Panc1 (cell line): ENCODE results near the gene MRPL20. TPM values are rescaled to one million over a fixed set of nuclear protein-coding genes. Genes with fewer than 3 reads are reported as not detected.

Source experiments
- ATAC-seq: fragments of 200-7000 bp; cut with Tn5 transposase; 2 replicates; pipeline ENCODE4 v1.9.1; 2020; ENCODE audit warnings: mild to moderate bottlenecking, moderate library complexity
- BruUV-seq: library from RNA; stranded (reverse); fragments of 400-500 nt; replicated peaks from 2 replicates; lab custom pipeline; 2021; lab: Mats Ljungman, UMichigan
- CTCF ChIA-PET: fragments of 300-600 bp; sonication (Branson Sonifier 250); formaldehyde crosslinking; loops from one replicate; lab custom pipeline; 2022; ENCODE audit warnings: antibody characterized with exemption; lab: Charles Lee
- POLR2A ChIA-PET: fragments of 300-600 bp; sonication (Branson Sonifier 250); formaldehyde crosslinking; loops from one replicate; lab custom pipeline; 2022; ENCODE audit warnings: antibody characterized with exemption; lab: Charles Lee
- DNase-seq: peaks from one replicate; pipeline ENCODE4 v3.0.0-alpha.2; 2010; ENCODE audit warnings: low read depth, low spot score
- H3K27ac ChIP-seq: 2 replicates; pipeline ENCODE4 v1.5.1; 2011; ENCODE audit warnings: mild to moderate bottlenecking, low read length, inconsistent platforms
- H3K27me3 ChIP-seq: fragments of 200-500 bp; sonication (Bioruptor generic); 2 replicates; pipeline ENCODE4 v1.6.0; 2014; ENCODE audit warnings: low read length, inconsistent platforms; ENCODE audit not compliant: control insufficient read depth, insufficient read depth
- H3K36me3 ChIP-seq: fragments of 200-500 bp; sonication (Bioruptor generic); 2 replicates; pipeline ENCODE4 v1.5.1; 2014; ENCODE audit warnings: inconsistent platforms, mild to moderate bottlenecking, low read length, moderate library complexity; ENCODE audit not compliant: control insufficient read depth, insufficient read depth
- H3K4me1 ChIP-seq: 2 replicates; pipeline ENCODE4 v1.5.1; 2011; ENCODE audit warnings: inconsistent platforms, mild to moderate bottlenecking, low read length, moderate library complexity; ENCODE audit not compliant: control insufficient read depth, insufficient read depth
- H3K4me3 ChIP-seq, 2 experiments: 2 replicates each; pipeline ENCODE4 v1.5.1; 2011 to 2012; ENCODE audit warnings: low read depth in 2 of 2, low read length in 2 of 2, mild to moderate bottlenecking in 2 of 2, inconsistent platforms in 1 of 2, moderate library complexity in 1 of 2
- H3K9me3 ChIP-seq: fragments of 200-500 bp; sonication (Bioruptor generic); 2 replicates; pipeline ENCODE4 v1.5.1; 2014; ENCODE audit warnings: low read depth, mild to moderate bottlenecking, inconsistent platforms, low read length, moderate library complexity; ENCODE audit not compliant: control insufficient read depth, insufficient read depth
- CTCF ChIP-seq: fragments of 450-650 bp; IDR thresholded peaks from 2 replicates; pipeline ENCODE4 v1.5.1; 2017; ENCODE audit warnings: mild to moderate bottlenecking
- POLR2AphosphoS5 ChIP-seq: IDR thresholded peaks from 2 replicates; pipeline ENCODE4 v1.6.1; 2012; ENCODE audit warnings: mild to moderate bottlenecking, low read depth, low read length, moderate library complexity
- REST ChIP-seq, 2 experiments: IDR thresholded peaks; 2 replicates each; pipeline ENCODE4 v1.6.1; 2011 to 2012; ENCODE audit warnings: low read depth in 2 of 2, control low read depth in 1 of 2, low read length in 1 of 2, mild to moderate bottlenecking in 1 of 2, moderate library complexity in 1 of 2; ENCODE audit not compliant: insufficient read depth in 1 of 2
- SIN3A ChIP-seq: IDR thresholded peaks from 2 replicates; pipeline ENCODE4 v1.6.1; 2012; ENCODE audit warnings: low read depth, mild to moderate bottlenecking, low read length, moderate library complexity, borderline replicate concordance; ENCODE audit not compliant: insufficient read depth
- TCF7L2 ChIP-seq: IDR thresholded peaks from 2 replicates; pipeline ENCODE4 v1.6.1; 2011; ENCODE audit warnings: mild to moderate bottlenecking, low read depth, low read length, inconsistent platforms
- in situ Hi-C: cut with HindIII; loops from 2 replicates; pipeline ENCODE4 v1.10.0; 2016; ENCODE audit warnings: low sequenced_read_pairs, low pct_unique_long_range_greater_than_20kb
- intact Hi-C: fragments of 100-400 bp; cut with micrococcal nuclease; formaldehyde crosslinking; loops from one replicate; pipeline ENCODE4 v1.10.0; 2022; ENCODE audit not compliant: unreplicated experiment
- total RNA-seq: library from RNA; stranded (reverse); gene quantifications from one replicate; pipeline ENCODE4 v1.2.1, GENCODE V29; 2021; ENCODE audit not compliant: unreplicated experiment

Gene MRPL20
- total RNA-seq, 1 experiment from 2014 or later, result 196 TPM

GRCh38 chr1:1373815-1374588 is 33.1 kb downstream of the MRPL20 start:
- TSS peak; percentile 96 for BruUV-seq
- intact Hi-C loops, result no loop called here

More at GRCh38 chr1:1373815-1374588, 33.1 kb downstream of the MRPL20 start:
- CTCF ChIA-PET, result no interaction called here
- peaks cover 32% of the 10 kb centered on the region for H3K4me1 ChIP-seq
- peak overlapping the region; percentile 72 to 97 for H3K4me3 ChIP-seq
- no peak for DNase-seq
- H3K9me3 ChIP-seq, result no peaks in the 10 kb centered on the region
- POLR2A ChIA-PET, result interaction anchor here (0.5 kb wide), 1 partner anchor 14 kb away, joined by 8 read pairs; no protein-coding TSS in a partner anchor
- no peak for ATAC-seq
- TF ChIP-seq CTCF (no peak), TCF7L2 (no peak), SIN3A (no peak), REST (IDR thresholded peaks at IDR 0.05; ENCODE audit: insufficient read depth in 1 of 2, low read depth in 2 of 2, low read length in 1 of 2) (no peak), POLR2AphosphoS5 (no peak)
- H3K27ac ChIP-seq, result peak overlapping the region; percentile 90
- H3K27me3 ChIP-seq, result no peaks in the 10 kb centered on the region
- in situ Hi-C loops, result no loop called here
- H3K36me3 ChIP-seq, result peaks cover 16% of the 10 kb centered on the region; the same call in 1 of the 2 replicates
